ENCODE results near the gene CLDND1.
"Not testable (repeated sequence)": the region's sequence is repeated elsewhere in the genome, so short reads cannot be mapped to it uniquely, and the experiment has no call there.

The CLDND1 gene

DNA sequence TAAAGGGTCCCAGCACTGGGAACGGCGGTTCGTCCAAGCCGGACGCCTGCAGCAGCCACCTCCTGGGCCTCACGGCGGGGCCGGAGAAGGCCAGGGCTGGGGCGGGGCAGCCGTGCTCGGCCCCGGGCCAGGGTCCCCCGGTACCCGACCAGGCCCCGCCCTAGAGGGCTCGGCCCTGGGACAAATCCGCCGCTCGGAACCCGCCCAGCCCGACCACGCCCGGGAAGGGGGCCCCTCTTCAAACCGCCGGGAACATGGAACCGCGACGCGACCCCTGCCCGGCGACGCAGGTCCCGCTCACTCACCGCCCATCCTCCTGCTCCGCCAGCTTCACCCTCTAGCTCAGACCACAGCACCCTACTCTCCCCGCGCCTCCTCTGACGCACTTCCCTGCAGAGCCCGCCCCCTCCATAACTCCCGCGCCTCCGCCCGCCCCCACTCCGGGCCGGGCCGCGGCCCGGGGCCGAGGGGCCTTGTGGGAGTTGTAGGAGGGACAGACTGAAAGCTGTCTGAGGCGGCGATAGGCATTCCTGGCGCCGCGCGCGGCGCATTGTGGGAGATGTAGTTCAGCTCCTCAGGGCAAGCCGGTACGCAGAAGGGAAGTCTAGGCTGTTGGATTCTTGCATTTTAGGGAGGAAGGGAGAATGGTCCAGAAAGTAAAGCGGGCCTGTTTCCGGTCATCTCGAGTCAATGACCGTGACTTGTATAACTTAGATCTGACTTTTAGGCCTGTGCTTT lies at the start of gene CLDND1:
CLDND1 (minus strand) TSS at position 359 of the 738 bp plus-strand sequence. CDS start 1,478 bp downstream, outside the sequence.
- peak; percentile 79 to 91 for DNase-seq (ENCODE audit: extremely low read depth in 1 of 2, low read depth in 1 of 2)

DNA sequence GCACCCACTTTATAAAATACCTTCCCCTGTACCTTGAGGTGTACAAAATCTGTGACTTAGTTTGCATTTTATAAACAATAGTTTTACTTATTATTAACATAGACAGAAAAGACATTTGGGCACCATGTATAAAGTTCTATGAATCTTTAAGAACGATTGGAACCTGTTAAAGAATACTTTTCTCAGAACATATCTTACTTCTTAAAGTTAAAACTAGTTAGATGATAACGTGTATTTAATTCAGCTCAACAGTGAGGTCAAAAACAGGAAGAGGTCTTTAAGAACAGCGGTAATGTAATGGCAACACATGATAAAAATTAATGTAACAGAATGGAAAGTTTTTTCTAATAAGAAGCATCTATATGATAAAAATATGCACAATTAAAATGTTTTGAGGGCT lies 45.7 kb upstream of the CLDND1 start:
- DNase-seq (ENCODE audit: extremely low read depth in 1 of 2, low read depth in 1 of 2) = no peak

DNA sequence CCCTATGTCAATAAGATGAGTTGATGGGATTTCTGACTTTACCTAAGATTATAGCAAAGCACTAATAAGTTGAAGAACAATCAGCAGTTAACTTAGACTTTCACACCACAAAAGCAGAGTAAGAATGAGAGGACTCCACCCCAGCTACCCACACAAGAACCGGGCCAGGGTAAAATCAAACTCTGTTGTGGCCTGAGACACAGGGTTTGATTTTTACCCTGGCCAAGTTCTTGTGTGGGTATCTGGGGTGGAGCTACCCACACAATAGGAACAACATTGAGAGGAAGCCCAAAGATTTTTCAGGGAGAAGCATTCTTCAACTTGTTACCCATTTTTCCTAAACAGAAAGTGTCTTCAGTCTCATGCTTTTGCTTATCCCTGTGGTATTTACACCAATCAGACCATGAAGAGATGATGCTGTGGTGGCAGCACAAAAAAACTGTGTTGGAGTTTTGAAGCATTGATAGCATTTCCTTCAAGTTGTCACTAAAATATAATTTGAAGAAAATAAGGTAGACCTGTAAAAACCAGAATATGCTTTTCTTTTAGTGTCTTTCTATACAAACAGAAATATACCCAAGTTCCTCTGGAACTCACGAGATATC lies 45.1 kb upstream of the CLDND1 start:
- DNase-seq (ENCODE audit: extremely low read depth in 1 of 2, low read depth in 1 of 2) = no peak

- DNase-seq (ENCODE audit: extremely low read depth in 1 of 2, low read depth in 1 of 2) = no peak
Observed at GRCh38 chr3:98565843-98566242, 43.1 kb upstream of the CLDND1 start.

DNA sequence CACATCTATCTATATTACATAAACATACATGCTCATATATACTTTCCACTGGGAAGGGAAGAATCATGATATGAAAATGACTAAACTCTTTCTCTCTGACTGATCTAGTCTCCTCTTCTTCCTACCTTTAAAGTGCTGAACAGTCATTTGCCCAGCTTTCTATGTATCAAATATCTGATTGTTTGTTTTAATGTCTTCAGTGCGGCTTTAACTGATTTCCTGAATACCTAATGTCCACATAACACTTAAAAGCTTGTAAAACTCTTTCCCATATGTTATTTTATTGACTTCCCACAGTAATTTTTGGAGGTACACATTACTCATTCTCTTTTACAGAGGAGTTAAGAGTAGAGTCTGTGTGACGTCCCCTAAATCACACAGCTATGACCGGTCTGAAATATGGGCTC lies 42.5 kb upstream of the CLDND1 start:
- no peak for DNase-seq (ENCODE audit: extremely low read depth in 1 of 2, low read depth in 1 of 2)

DNA sequence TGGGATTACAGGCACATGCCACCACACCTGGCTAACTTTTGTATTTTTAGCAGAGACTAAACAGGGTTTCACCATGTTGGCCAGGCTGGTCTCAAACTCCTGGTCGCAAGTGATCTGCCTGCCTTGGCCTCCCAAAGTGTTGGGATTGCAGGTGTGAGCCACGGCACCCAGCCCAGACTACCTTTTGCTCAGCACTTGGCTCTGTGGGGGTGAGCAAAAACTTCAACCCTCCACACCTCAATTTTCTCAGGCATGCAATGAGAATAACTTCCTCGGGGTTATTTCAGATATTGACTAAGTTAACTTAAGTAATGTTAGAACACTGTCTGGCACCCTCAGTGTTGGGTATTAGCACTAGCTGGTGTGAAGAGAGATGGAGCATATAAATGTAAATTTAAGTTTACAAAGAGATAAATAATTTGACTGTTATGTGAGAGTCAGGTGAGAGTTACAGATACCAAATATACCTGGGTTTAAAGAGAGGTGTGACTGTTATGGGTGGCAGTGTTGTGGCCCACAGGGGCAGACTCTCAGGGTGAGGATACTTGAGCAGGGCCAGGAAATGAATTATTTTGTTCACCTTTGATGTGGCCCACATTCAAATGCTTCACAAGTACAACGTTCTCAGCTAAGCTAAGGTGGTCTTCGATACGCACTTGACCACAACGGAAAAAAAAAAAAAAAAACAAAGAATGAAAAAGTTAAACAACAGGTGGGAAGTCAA lies 41.7 kb upstream of the CLDND1 start:
- DNase-seq (ENCODE audit: extremely low read depth in 1 of 2, low read depth in 1 of 2) = no peak

DNA sequence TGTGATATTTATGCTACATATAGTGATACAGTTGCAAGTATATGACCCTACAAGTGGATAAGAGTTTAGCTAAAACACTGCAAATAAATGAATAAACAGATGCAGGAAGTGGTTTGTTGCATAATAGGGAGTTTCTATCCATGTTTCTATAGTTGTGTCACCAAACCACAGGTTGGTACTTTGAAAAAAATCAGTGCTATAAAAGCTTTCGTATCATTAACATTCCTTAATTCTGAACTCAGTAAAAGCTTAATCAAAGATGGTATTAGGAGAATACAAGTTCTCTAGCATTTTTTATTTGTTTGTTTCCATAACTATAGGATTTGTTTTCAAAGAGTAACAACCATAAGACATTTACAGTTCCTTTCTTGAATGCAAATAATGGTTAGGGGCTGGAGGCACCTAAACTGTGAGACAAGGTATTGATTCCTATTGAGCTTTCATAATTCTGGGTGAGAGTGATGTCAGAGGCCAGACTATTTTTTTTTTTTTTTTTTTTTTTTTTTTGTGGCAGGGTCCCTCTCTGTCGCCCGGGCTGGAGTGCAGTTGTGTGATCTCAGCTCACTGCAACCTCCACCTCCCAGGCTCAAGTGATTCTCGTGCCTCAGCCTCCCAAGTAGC lies 41.1 kb upstream of the CLDND1 start:
- no peak for DNase-seq (ENCODE audit: extremely low read depth in 1 of 2, low read depth in 1 of 2)

- no peak for DNase-seq (ENCODE audit: extremely low read depth in 1 of 2, low read depth in 1 of 2)
Observed at GRCh38 chr3:98561727-98562521, 39.2 kb upstream of the CLDND1 start.

- DNase-seq (ENCODE audit: extremely low read depth in 1 of 2, low read depth in 1 of 2) = no peak
Observed at GRCh38 chr3:98560911-98561310, 38.2 kb upstream of the CLDND1 start.

GRCh38 chr3:98559769-98560168 lies 37.1 kb upstream of the CLDND1 start:
- not testable (repeated sequence) for DNase-seq (ENCODE audit: extremely low read depth in 1 of 2, low read depth in 1 of 2)

DNA sequence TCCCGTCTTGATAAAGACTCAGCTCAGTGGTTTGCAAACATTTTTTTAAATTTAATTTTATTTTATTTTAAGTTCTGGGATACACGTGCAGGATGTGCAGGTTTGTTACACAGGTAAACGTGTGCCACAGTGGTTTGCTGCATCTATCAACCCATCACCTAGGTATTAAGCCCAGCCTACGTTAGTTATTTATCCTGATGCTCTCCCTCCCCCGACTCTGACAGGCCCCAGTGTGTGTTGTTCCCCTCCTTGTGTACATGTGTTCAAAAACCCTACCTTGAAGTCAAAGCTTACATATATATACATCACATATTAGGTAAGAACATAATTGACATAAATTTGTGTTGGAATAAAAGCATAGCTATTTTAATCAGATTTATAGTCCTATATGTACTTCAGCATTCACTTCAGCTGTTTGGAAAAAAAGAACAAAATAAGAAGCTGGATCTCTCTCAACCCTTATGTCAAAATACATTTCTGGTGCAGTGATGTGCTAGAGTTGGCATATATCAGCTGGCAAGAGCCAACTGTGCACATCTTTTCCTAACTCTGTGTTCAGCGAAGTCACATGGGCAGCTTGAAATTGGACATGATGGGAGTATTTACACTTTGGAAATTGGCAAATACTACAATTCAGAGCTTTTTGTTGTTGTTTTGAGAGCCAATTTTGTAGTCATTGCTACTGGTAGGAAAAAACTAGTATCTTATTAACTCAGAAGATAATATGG lies 35.6 kb upstream of the CLDND1 start:
- DNase-seq (ENCODE audit: extremely low read depth in 1 of 2, low read depth in 1 of 2) = no peak

- no peak for DNase-seq (ENCODE audit: extremely low read depth in 1 of 2, low read depth in 1 of 2)
Observed at GRCh38 chr3:98557324-98558010, 34.8 kb upstream of the CLDND1 start.

DNA sequence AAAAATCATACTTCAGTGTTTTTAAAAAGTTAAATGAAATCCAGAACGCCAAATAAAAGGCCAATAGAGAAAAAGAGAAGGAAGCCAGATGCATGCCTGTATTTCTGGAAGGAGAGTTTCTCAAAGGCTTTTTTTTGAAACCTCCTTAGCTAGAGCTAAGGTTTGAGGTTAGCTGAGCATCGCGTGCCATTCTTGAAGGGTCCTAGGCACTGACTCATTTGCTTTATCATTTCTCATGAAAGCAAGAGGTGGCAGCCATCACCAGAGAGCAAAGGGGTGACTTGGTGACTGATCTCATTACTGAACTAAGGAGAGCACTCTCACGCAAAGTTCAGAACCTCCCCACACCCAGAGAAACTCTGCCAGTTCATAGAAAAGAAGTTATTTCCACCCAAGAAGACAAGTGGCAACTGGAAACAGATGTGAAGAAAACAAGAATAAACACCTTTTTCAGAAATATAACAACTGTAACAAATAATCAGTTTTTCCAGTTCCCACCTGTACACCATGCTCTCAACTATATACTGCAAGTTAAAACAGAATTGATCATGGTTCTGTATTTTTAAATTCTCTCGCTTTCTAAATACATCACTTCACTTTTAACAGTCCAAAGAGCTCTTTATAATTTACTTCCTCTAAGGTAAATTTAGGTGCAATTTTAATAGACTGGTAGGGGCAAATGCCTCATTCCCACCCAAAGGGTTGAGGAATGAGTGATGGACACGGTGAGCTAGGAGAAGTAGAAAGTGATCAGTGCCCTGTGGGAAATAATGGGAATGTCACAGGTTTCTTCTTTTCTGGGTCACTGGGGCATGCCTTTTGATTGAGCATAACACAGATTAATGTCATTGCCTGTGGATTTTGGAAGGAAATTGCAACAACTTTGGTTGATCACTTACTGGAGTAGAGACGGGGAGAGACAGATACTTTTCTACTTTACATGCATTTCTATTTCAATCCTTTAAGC lies 33.7 kb upstream of the CLDND1 start:
- DNase-seq (ENCODE audit: extremely low read depth in 1 of 2, low read depth in 1 of 2) = peak; percentile 17 to 20

- no peak for DNase-seq (ENCODE audit: extremely low read depth in 1 of 2, low read depth in 1 of 2)
Observed at GRCh38 chr3:98555025-98555379, 32.3 kb upstream of the CLDND1 start.

DNA sequence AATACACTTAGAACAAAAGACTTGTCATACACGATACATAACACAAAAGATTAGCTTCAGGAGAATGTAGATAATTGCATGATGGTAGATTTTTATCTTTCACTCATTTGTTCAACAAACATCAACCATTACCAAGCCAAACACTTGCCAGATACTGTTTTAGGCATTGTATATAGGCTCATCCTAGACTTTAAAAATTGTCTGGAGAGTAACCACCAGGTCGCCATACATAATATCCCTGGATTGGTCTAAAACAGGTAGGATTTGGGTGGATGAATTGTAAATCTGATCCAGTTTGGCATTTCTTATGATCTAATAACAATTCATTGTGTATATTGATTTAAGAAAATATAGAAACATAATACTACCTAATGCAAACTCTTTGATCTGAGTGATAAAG lies 31.9 kb upstream of the CLDND1 start:
- no peak for DNase-seq (ENCODE audit: extremely low read depth in 1 of 2, low read depth in 1 of 2)

- no peak for DNase-seq (ENCODE audit: extremely low read depth in 1 of 2, low read depth in 1 of 2)
Observed at GRCh38 chr3:98553753-98554152, 31.1 kb upstream of the CLDND1 start.

- no peak for DNase-seq (ENCODE audit: extremely low read depth in 1 of 2, low read depth in 1 of 2)
Observed at GRCh38 chr3:98553021-98553563, 30.4 kb upstream of the CLDND1 start.
